Suprapubic skin (tissue), 4 donors: ENCODE results near the gene CGRRF1. TPM values are rescaled to one million over a fixed set of nuclear protein-coding genes. Genes with fewer than 3 reads are reported as not detected.
A peak's percentile ranks its signal among the peaks of the same experiment; 100 is the strongest.

Source experiments
- DNase-seq, 2 donors: peaks; one replicate each; pipeline ENCODE4 v3.0.0-alpha.2; 2019; ENCODE audit warnings: low spot score in 2 of 2
- H3K27ac ChIP-seq: fragments of 200-600 bp; sonication (generic); one replicate; pipeline ENCODE4 v1.5.1; 2019
- H3K27me3 ChIP-seq: fragments of 200-600 bp; sonication (generic); one replicate; pipeline ENCODE4 v1.5.1; 2019
- H3K36me3 ChIP-seq: fragments of 200-600 bp; sonication (generic); one replicate; pipeline ENCODE4 v1.5.1; 2019
- H3K4me1 ChIP-seq: fragments of 200-600 bp; sonication (generic); one replicate; pipeline ENCODE4 v1.5.1; 2019
- H3K4me3 ChIP-seq: fragments of 200-600 bp; sonication (generic); one replicate; pipeline ENCODE4 v1.5.1; 2019; ENCODE audit warnings: mild to moderate bottlenecking
- H3K9me3 ChIP-seq: fragments of 200-600 bp; sonication (generic); one replicate; pipeline ENCODE4 v1.5.1; 2019
- EP300 ChIP-seq: sonication (generic); formaldehyde crosslinking; IDR thresholded peaks from one replicate; pipeline ENCODE4 v1.6.1; 2017; ENCODE audit warnings: antibody characterized with exemption
- POLR2A ChIP-seq, 2 donors: fragments of 450-650 bp; IDR thresholded peaks; one replicate each; pipeline ENCODE4 v1.6.1; 2017; ENCODE audit warnings: antibody characterized with exemption in 2 of 2, mild to moderate bottlenecking in 2 of 2, moderate library complexity in 2 of 2
- POLR2AphosphoS5 ChIP-seq, 3 donors: sonication (generic); formaldehyde crosslinking; IDR thresholded peaks; one replicate each; pipeline ENCODE4 v1.6.1; 2017; ENCODE audit warnings: antibody characterized with exemption in 3 of 3
- WGBS: methylation state at CpG from one replicate; pipeline ENCODE4 v1.1.5; 2018; 5-methylcytosine and 5-hydroxymethylcytosine counted together
- total RNA-seq, 4 donors: library from RNA; depleted of rRNA; stranded (reverse); fragments of >200 nt; gene quantifications; one replicate each; pipeline ENCODE4 v1.1.0, GENCODE V29; 2016
- TF ChIP-seq, protein P1 (sequence below), 2 donors: fragments of 200-600 bp in 1 of 2; fragments of 450-650 bp in 1 of 2; sonication (generic) in 1 of 2; IDR thresholded peaks; one replicate each; pipeline ENCODE4 v1.5.1; 2016 to 2019; ENCODE audit warnings: antibody characterized with exemption in 2 of 2, mild to moderate bottlenecking in 1 of 2, moderate library complexity in 1 of 2

CGRRF1 gene
- total RNA-seq, 4 donors from 2014 or later = 5.6 to 12.1 (median 9.2) TPM

DNA sequence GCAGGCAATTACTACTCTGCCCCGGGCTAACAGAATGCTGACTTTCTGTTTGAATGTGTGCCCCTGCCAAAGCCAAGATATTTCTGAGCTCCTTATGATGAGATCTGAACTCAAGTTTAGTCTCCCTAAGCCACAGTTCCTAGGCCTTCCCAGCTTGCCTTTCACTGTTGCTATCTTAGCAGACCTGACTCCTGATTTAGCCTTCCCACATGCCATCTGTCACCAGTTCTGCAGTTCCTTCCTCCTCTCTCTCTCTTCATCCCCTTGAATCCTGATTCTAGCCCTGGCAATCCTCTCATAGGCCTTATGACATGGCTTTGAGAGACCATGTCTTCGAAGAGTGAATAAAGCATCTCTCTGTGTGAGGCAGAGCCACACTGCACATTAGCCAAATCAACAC is 44.7 kb downstream of the CGRRF1 start:
- H3K27me3 ChIP-seq = no peaks in the 10 kb centered on the region

DNA sequence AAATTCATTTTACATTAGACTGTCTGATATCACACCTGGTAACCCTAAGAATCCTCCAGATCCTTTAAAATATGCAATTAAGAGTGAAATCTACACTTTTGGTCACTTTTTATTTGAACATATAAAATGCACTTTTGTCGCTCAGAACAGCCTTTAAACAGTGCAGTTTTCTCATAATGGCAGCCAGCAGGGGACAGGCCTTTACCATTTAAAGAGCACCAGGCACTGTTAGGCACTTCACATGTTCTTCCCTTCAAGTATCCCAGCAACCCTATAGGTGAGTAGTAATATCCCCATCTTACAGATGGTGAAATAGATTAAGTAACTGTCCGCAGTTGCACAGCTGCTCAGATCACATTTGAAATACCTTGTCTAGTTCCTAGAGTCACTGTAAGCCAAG is 45.9 kb downstream of the CGRRF1 start:
- 98% methylated on average over 2 of the region's 2 CpGs for WGBS
- Histone ChIP-seq H3K4me1 (no peaks in the 10 kb centered on the region), H3K36me3 (no peaks in the 10 kb centered on the region), H3K9me3 (no peaks in the 10 kb centered on the region), H3K27ac (no peak overlapping the region), H3K4me3 (no peak overlapping the region), H3K27me3 (no peaks in the 10 kb centered on the region)
- DNase-seq = no peak
- TF ChIP-seq POLR2A (IDR thresholded peaks at IDR 0.05) (no peak), POLR2AphosphoS5 (IDR thresholded peaks at IDR 0.05) (no peak), EP300 (no peak)
- TF ChIP-seq, protein P1, sequence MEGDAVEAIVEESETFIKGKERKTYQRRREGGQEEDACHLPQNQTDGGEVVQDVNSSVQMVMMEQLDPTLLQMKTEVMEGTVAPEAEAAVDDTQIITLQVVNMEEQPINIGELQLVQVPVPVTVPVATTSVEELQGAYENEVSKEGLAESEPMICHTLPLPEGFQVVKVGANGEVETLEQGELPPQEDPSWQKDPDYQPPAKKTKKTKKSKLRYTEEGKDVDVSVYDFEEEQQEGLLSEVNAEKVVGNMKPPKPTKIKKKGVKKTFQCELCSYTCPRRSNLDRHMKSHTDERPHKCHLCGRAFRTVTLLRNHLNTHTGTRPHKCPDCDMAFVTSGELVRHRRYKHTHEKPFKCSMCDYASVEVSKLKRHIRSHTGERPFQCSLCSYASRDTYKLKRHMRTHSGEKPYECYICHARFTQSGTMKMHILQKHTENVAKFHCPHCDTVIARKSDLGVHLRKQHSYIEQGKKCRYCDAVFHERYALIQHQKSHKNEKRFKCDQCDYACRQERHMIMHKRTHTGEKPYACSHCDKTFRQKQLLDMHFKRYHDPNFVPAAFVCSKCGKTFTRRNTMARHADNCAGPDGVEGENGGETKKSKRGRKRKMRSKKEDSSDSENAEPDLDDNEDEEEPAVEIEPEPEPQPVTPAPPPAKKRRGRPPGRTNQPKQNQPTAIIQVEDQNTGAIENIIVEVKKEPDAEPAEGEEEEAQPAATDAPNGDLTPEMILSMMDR (IDR thresholded peaks at IDR 0.05) = no peak

More for the DNA sequence above, 44.7 kb downstream of the CGRRF1 start:
- TF ChIP-seq, protein P1 (IDR thresholded peaks at IDR 0.05) = no peak
- TF ChIP-seq POLR2A (IDR thresholded peaks at IDR 0.05) (no peak), EP300 (no peak), POLR2AphosphoS5 (IDR thresholded peaks at IDR 0.05) (no peak)
- DNase-seq = no peak
- WGBS = 91% methylated on average over 2 of the region's 2 CpGs
- Histone ChIP-seq H3K4me1 (no peaks in the 10 kb centered on the region), H3K9me3 (no peaks in the 10 kb centered on the region), H3K36me3 (no peaks in the 10 kb centered on the region), H3K4me3 (no peak overlapping the region), H3K27ac (no peak overlapping the region)

DNA sequence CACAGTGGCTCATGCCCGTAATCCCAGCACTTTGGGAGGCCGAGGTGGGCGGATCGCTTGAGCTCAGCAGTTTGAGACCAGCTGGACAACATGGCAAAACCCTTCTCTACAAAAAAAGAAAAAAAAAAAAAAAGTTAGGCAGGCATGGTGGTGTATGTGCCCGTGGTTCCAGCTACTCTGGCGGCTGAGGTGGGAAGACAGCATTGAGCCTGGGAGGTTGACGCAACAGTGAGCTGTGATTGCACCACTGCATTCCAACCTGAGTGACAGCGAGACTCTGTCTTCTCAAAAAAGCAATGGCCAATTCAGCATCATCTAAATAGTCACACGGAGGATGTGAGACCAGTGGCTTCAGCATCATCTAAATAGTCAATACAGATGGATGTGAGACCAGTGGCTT is 46.8 kb downstream of the CGRRF1 start:
- TF ChIP-seq EP300 = no peak
- TF ChIP-seq, protein P1 (IDR thresholded peaks at IDR 0.05) = no peak
- no peak for TF ChIP-seq POLR2A (IDR thresholded peaks at IDR 0.05)
- no peak for TF ChIP-seq POLR2AphosphoS5 (IDR thresholded peaks at IDR 0.05)
- Histone ChIP-seq H3K9me3 (no peaks in the 10 kb centered on the region), H3K4me3 (no peak overlapping the region), H3K27me3 (no peaks in the 10 kb centered on the region), H3K27ac (no peak overlapping the region), H3K36me3 (no peaks in the 10 kb centered on the region), H3K4me1 (no peaks in the 10 kb centered on the region)
- 88% methylated on average over 9 of the region's 9 CpGs for WGBS
- DNase-seq = no peak

DNA sequence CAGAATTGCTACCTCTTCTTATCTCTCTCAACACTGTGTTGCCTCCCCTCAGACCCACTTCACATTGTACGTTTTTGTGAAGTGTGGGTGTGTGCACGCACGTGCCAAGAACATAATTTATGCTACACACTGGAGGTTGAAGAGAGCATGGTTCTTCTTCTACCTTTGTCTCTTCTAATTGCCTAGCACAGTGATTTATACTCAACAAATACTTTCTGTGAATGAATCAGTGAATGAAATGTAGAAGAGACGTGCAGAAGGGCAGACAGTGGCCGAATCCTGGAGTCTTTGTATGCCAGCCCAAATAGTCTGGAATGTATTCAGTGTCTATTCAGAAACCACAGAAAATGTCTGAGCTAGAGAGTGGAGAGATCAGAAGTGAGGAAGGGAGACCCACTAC is 52.6 kb downstream of the CGRRF1 start:
- no peak overlapping the region for H3K4me3 ChIP-seq
- no peak for DNase-seq
- no peak overlapping the region for H3K27ac ChIP-seq
- peaks cover 20% of the 10 kb centered on the region for H3K4me1 ChIP-seq
- WGBS = 50% methylated on average over 5 of the region's 5 CpGs
- H3K27me3 ChIP-seq = no peaks in the 10 kb centered on the region
- no peaks in the 10 kb centered on the region for H3K9me3 ChIP-seq
- H3K36me3 ChIP-seq = no peaks in the 10 kb centered on the region
- TF ChIP-seq, protein P1 (IDR thresholded peaks at IDR 0.05) = no peak
- TF ChIP-seq POLR2A (IDR thresholded peaks at IDR 0.05) (no peak), POLR2AphosphoS5 (IDR thresholded peaks at IDR 0.05) (no peak), EP300 (no peak)

DNA sequence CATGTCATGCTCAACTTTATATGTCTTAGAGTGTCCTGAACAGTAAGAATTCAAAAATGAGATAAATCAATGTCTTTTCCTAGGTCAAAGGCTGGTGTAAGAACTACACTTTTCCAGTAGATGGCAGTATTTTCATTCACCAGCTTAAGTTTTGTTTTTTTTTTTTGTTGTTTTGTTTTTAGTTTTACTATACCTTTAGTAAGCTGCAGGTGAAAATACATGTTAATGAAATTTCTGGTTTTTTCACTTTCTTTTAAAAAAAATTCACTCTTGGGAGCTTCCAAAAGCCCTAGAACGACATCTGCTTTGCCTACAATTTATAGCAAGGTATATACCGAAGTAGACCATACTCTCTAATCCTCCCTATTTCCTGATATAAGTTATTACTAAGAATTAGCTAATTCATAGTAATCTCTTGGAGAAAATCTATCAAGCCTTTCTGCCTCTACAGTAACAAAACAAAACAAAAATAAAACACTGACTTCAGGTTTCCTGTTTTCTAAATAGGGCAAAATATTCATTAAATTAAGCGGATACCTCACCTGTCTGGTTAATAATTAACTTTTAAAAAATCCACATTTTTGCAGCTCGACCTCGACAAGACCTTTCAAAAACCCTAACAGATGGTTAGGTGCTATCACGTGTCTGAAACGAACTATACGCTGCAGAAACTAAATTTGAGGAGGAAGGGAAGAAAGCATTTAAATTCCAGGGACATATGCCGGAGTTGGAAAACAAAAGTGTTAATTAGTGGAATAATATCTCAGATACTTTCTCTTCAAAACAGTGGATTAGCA is 54.6 kb downstream of the CGRRF1 start:
- no peak for TF ChIP-seq POLR2A (IDR thresholded peaks at IDR 0.05)
- TF ChIP-seq, protein P1 (IDR thresholded peaks at IDR 0.05) = peak; percentile 68 to 84
- no peak for DNase-seq
- 3% methylated on average over 9 of the region's 9 CpGs for WGBS
- Histone ChIP-seq H3K4me3 (peak overlapping the region; percentile 93), H3K36me3 (no peaks in the 10 kb centered on the region), H3K27me3 (no peaks in the 10 kb centered on the region), H3K27ac (peak overlapping the region; percentile 97), H3K9me3 (no peaks in the 10 kb centered on the region), H3K4me1 (peaks cover 35% of the 10 kb centered on the region)
